ENCODE measurements around the gene HBE1.
"Not testable (repeated sequence)": the region's sequence is repeated elsewhere in the genome, so short reads cannot be mapped to it uniquely, and the experiment has no call there.

GRCh38 chr11:5249807-5250396, 19.8 kb downstream of the HBE1 start, which contains the start of gene HBG1:
- TF ChIP-seq CTCF, EP300, POLR2A (IDR thresholded peaks at IDR 0.05): not testable (repeated sequence)

All from gastroesophageal sphincter (tissue), 3 donors.